Measurements from ENCODE around the gene CAMTA1.

The CAMTA1 gene

GRCh38 chr1:7250597-7251453, 465.6 kb downstream of the CAMTA1 start:
- DNase-seq, result no peak

GRCh38 chr1:7251454-7251800, 466.2 kb downstream of the CAMTA1 start:
- DNase-seq, result no peak

DNA sequence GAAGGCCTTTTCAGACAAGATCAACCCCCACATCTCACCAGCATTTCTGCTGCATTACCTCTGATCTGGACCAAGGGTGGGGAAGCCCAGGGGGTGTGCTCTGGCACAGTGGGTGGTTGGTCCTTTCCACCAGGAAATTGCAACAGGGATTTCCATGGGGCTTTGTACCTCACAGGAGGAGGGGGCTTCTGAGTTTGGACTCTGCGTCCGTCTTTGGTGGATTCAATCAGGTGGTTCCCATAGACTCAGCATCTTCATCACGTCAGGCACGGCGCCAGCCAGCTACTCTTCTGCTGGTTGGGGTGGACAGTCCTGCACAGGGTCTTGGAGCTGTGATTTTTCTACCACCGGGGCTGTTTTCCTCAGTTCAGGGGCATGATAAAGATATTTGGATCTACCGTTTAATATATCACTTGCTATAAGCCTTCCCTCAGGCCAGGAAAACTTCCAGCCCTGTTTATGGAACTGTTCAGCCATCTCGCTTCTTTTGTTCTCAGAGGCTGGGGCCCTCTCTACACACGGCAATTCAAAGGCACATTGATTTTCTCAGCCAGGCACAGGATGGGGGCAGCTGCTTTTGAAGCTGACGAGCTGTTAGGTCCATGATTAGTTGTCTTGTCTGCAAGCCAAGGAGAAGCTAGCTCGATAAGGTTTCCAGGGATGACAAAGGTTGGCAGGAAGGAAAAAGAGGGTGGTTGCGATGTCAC, 467.3 kb downstream of the CAMTA1 start:
- DNase-seq, result no peak

DNA sequence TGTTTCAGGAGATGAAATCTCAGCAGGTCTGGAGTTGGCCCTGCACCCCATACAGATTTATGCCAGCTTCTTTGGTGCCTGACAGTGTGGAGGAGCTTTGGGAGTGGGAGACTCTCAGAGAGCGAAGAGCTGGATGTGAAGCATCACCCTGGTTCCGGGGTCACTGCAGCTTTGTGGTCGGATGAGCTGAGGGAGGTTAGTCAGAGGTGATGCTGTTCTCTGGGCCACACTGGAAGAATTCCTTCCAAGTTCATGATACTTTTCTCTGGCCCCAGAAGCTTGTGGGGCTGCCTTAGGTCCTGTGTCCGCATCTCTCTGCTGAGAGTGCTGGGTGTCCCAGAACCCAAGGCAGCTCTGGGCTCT, 467.8 kb downstream of the CAMTA1 start:
- no peak for DNase-seq

GRCh38 chr1:7253988-7254587, 468.8 kb downstream of the CAMTA1 start:
- no peak for DNase-seq

DNA sequence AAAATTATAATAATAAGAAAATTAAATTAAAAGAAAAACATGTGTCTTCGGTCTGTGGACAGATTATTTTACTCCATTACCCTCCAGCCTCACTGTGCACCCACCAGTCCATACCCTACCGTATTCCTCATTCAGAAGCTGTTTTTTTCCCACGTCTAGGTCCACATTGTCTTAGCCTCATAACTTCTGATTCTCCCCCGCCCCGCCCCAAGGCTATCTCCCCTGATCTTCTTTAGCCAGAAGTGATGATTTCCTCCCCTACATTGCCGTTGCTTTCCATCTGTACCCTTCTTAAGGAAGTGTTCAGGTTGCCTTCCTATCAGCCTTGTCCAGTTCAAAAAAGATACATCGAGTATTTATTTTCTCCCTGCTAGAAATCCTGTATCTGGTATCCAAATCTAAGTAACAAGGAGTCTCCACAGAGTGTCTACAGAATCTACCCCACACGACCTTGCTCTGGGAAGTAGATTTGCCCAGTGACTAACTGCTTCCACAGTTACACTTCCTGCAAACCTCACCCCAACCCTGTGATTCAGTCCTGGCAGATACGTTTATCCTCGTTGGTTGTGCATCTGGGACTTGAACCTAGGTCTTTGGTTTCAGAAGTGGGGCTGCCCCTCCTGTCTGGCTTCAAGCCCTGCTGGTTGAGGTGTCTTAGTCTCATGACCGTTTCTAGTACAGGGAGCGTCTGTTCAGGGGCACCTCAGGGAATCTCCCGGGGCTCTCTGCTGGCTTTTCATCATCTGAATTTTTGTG, 470.2 kb downstream of the CAMTA1 start:
- no peak for DNase-seq

DNA sequence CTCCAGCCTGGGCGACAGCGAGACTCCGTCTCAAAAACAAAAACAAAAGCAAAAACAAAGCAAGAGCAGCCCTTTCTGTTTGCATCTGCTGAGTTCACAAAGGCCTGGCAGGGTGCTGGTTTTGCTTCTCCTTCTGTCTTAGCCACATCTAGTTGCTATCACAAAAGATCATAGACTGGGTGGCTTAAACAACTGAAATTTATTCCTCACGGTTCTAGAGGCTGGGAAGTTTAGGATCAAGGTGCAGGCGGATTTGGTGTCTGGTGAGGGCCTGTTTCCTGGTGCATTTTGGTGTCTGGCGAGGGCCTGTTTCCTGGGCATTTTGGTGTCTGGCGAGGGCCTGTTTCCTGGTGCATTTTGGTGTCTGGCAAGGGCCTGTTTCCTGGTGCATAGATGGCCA, 471.3 kb downstream of the CAMTA1 start:
- no peak for DNase-seq

GRCh38 chr1:7257225-7257624, 472.0 kb downstream of the CAMTA1 start:
- no peak for DNase-seq

DNA sequence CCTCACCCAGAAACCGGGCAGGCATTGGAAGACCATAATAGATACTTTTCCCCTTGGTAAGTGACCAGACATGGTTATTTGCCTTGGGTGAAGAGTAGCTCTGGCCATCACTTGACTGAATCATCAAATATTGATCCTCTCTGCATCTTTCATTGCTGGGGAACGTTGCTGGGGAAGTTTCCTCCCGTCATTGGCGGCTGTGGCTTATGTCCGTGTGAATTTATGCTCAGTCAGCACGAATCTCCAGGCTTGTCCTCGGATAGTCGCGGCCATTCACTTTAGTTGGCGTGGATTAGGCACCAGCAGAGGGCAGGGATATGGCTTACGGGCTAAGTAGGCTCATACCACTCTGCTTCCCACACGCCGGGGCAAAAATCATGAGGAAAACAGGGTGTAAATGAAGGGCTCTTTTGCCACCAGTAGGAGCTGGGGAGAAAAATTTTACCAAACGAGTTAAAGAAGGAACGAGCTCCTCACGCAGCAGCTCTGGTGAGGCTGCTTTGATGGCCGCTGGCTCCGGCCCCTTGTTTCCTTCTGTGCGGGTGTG, 473.4 kb downstream of the CAMTA1 start:
- DNase-seq, result no peak

- DNase-seq, result no peak
Observed at GRCh38 chr1:7259955-7260354, 474.7 kb downstream of the CAMTA1 start.

DNA sequence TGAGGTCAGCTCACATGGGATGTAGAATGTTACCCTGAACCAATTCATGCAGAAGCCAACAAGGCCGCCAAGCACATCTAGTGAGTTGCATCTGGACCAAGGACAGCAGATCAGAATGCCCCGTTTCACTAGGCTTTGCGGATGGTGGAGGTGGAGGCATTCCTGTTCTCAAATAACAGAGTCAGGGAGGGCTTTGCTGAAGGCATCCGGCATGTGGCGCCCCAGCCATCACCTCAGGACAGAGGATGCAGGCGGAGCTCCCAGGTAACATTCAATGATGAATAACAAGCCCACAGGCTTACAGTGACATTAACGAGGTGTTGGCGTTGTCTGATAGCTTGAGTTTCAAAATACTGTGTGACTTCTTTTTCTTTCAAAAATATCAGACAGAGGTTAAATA, 476.2 kb downstream of the CAMTA1 start:
- DNase-seq, result no peak

DNA sequence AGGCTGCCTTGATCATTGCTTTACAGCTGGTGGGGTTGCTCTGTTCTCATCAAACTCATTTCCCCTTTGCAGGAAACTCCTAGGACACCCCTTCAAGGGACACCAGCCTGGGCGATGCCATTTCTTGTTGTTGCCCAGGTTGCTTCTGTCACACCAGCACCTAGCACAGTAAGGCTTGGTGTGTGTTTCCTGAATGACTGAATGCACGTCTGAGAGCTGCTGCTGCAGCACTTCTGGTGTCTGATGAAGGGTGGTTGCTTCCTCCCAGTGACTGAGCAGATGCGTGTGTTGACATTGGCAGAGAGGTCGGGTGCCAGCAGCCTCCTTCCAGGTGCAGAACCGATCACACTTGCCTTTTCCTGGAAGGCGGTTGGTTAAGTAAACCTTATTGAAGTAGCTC, 477.4 kb downstream of the CAMTA1 start:
- no peak for DNase-seq

GRCh38 chr1:7263021-7263960, 478.0 kb downstream of the CAMTA1 start:
- no peak for DNase-seq

DNA sequence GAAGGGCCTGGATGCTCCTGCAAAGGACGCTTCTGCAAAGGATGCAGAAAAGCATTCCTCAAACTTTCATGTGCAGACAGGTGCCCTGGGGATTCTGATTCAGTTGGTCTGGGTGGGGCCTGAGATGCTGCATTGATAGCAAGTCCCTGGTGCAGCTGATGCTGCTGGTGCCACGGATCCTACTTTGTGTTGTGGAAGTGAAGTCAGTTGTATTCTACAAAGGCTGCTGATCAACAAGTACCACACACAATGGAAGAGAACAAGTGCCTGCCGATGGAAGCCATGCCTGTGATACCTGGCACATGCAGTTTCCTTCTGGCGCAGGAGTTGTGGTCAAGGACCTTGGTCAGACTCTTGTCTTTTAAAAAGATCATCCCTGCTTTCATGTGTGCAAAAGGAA, 478.8 kb downstream of the CAMTA1 start:
- no peak for DNase-seq

DNA sequence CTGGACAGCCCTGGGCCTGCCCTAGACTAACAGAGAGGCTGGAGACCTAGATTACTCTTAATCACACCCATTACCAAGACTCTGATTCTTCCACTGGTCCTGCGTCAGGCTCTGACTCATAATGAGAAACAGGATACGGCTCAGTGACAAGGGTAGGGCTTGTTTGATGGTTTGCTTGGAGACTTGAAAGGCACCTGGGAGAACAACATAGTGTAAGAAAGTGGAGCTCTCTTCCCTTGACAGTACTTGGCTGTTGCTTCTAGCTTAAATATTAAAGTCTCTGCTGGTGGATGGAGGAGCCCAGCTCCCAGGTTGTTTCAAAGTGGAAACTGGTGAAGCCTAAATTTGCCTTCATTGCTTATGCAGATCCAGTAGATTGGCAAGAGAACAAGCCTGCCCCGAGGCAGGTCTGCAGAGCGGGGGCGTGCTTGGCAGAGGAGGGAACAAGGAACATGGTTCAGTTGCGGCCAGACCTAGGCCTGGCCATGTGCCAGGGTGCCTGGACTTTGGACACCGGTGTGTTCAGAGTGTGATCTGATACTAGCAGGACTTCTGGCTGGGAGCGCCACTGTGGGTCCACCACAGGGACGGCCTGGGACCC, 480.6 kb downstream of the CAMTA1 start:
- DNase-seq, result peak; percentile 34

GRCh38 chr1:7266561-7266960, 481.3 kb downstream of the CAMTA1 start:
- DNase-seq, result no peak

DNA sequence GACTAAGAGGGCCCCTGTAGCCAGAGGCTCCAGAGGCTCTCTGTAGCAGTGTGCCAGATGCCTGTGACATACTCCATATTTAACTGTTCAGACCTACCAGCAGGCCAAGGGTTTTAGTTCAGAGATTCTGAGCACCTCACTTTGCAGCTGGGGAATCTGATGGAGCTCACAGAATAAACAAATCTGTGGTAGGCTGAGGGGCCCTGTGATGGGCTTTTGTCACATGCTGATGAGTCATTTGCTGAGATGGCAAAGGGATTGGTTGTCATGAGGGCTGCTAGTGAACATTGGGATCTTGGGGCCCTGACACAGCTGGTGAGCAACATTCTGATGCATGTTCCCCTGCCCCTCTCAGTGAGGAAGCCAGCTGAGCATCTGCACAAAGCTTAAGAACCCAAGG, 482.2 kb downstream of the CAMTA1 start:
- DNase-seq, result no peak

DNA sequence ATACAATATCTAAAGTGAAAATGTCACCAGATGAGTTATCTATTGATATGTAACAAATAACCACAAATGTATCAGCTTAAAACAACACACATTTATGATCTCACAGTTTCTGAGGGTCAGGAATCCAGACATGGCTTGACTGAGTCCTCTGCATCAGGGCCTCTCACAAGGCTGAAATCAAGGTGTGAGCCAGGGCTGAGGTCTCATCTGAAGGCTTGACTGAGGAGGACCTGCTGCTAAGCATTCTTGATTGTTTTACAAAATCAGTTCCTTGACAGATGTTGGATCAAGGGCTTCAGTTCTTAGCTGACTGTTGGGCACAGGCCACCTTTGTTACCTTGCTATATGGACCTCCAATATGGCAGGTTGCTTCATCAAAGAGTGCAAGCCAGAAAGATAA, 483.7 kb downstream of the CAMTA1 start:
- DNase-seq, result no peak

DNA sequence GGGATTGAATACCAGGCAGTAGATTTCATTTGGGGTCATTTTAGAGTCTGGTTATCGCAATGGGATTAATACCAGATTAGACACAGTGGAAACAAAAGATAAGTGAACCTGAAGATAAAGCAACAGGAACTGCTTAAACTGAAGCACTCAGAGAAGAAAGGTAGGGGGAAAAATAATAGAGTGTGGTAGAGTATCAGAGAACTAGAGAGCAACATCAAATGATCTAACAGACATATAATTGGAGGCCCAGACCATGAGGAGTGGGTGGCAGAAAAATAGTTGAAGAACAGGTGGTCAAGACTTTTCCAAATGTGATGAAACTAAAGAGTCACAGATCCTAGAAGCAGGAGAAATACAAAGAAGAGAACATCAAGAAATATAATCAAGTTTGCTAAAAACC, 484.3 kb downstream of the CAMTA1 start:
- no peak for DNase-seq

- no peak for DNase-seq
Observed at GRCh38 chr1:7274256-7274655, 489.0 kb downstream of the CAMTA1 start.

GRCh38 chr1:7278045-7278444, 492.8 kb downstream of the CAMTA1 start:
- no peak for DNase-seq

Measured in 8988T (cell line).